GM21619 (cell line): Measurements from ENCODE around the gene CSNK2A1.
"Not testable (repeated sequence)": the region's sequence is repeated elsewhere in the genome, so short reads cannot be mapped to it uniquely, and the experiment has no call there.

ENCODE experiments used
- ATAC-seq: cut with Tn5 transposase; IDR thresholded peaks from one replicate; pipeline ENCODE4 v1.9.1; 2021; ENCODE audit not compliant: unreplicated experiment

The CSNK2A1 gene

DNA sequence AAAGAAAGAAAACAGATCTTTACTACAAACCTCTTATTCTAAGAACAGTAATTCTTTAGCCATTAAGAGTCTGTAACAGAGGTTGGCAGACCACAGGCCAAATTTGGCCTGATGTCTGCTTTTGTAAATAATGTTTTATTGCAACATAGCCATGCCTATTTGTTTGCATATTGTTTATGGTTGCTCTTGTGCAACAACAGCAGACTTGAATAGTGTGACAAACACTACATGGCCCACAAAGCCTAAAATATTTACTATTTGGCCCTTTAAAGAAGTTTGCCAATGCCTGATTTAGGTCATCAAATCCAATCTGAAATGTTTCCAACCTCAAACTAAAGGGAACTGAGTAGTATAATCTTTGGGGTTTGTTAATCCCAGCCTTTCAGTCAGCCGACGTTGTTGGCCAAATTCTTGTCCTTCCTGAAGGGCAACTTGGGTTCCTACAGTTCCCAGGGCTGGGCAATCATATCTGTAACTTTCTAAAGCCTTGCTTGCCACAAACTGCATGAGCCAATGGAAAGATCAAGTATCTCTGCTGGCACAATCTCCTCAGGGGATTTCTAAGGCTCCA is 47.4 kb downstream of the CSNK2A1 start:
- no peak for ATAC-seq

DNA sequence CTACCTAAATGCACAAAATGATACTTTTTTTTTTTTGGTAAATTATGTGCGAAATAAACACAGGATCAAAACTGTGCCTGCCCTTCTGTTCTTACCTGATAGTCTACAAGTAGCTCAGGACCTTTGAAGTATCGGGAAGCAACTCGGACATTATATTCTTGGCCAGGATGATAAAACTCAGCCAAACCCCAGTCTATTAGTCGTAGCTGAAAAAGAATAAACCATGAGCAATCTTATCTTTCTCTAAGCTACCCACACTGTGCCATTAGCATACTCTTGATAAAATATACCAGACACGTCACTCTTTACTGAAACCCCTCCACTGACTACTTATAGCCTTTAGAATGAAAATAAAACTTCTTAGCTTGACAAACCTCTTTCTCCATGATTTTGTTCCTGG is 51.4 kb downstream of the CSNK2A1 start:
- ATAC-seq: no peak

DNA sequence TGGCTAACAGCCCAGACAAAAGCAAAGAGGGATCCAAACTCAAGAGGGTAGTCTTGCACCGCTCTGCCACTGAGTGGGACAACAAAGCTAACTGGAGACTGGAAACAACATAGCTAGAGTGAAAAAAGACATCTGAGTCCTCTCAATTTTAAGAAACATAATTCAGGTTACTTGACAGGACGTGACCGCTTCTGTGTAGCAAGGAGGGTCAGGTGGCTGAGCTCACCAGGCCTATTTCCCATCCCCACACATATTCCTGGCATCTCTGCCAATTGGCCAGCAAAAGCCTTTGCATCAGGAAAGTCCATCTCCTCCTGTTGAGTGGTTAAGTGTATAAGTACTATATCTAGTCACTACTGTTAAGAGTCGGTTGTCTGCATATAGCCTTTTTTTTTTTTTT is 55.9 kb downstream of the CSNK2A1 start:
- ATAC-seq: no peak

DNA sequence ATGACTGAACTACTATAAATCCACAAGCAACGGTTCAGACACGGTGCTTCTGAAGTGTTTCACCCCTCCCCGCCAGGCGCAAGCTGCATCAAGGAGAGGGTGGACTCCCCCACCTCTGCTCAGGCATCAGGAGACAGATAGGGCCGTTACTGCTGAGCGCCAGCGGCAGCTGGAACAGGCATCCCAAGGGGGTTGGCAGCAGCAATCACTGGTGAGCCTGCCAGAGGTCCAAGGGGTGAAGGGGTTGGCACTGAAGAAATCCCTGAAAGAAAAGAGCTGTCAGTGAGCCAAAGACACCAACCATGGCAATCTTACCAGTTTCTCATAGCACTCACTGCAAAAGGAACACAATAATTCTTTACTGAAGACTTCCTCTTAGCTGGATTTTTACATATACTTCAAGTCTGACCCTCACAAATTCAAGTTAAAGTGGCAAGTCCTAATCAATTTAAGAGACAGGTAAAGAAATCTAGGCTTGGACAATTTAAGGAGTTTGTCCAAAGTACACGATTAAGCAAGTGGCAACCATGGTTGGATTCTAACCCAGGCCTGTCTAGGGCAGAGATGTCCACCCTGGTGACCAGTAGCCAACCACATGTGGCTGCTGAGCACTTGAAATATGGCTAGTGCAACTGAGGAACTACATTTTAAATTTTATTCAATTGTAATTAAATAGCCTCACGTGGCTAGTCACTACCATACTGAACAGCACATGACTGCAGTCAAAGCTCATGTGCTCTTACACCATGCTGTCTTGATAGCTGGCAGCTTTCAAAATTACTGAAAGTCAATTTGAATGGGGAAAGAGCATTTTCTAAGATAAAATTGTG is 59.6 kb downstream of the CSNK2A1 start:
- no peak for ATAC-seq

DNA sequence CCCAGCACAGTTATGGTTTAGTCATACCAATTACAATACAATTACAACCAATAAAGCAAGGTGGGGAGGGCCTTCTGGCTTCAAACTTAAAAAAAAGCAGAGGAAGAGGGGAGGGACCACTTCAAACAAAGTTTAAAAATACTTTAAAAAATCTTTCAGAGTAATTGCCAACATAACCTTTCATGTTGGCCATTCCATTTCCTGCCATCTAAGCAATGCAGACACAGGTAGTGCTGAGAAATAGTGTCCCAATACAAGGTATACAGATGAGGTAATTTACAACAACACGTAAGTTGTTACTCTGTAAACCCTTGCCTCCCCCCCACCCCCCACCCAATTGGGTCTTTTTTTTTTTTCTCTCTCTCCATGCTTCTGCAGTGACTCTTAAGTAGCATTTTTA is 62.4 kb downstream of the CSNK2A1 start:
- no peak for ATAC-seq

DNA sequence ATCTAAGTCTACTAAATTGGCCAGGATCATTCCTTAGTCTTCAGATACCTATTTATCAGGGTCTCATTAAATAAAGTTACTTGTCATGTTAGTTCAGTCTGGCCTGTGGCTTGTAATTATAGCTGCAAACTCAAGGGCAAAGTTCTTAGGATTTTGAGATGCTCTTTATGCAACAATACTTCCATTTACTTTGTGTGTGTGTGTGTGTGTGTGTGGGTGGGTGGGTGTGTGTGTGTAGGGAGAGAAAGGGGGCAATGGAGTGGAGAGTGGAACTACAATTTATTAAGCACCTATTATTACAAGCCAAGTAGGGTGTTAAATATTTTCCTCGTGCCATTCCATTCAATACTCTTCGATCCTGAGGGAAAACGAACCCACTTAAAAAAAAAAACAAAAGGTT is 63.5 kb downstream of the CSNK2A1 start:
- no peak for ATAC-seq

DNA sequence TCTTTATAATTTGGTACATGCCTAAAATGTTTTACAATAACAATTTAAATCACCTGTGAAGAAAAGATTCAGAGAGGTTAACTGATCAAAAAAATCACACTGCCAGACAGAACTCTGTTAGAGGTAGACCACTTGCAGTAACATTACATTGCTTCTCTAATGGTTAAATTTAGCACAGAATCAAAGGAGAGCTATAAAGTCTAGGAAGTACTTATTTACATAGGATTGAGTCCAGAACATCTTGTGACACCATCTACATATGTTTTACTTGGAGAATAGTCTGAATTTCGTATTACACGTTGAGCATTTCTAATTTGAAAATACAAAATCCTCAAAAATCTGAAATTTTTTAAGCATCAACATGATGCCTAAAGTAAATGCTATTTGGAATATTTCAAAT is 64.1 kb downstream of the CSNK2A1 start:
- ATAC-seq: no peak

DNA sequence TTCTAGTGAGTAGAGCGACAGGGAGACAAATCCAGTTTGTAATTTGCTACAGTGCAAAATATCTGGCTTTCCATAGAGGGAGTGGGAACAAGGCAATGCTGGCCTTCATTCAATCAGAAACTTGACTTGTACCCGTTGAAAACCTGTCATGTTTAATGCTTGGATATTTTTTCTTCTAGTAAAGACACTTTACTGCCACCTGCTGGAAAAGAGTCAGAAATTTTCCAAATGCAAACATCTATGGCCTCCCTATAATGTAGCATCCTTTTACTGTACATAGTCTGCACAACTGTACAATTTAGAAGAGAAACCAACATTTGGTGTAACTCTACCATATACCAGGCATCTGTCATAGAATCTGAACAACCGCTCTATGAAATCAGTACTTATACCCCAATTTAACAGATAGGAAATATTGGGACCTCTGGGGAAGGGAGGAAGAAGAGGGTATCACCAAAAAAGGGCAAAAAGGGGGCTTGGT is 64.6 kb downstream of the CSNK2A1 start:
- ATAC-seq: no peak

DNA sequence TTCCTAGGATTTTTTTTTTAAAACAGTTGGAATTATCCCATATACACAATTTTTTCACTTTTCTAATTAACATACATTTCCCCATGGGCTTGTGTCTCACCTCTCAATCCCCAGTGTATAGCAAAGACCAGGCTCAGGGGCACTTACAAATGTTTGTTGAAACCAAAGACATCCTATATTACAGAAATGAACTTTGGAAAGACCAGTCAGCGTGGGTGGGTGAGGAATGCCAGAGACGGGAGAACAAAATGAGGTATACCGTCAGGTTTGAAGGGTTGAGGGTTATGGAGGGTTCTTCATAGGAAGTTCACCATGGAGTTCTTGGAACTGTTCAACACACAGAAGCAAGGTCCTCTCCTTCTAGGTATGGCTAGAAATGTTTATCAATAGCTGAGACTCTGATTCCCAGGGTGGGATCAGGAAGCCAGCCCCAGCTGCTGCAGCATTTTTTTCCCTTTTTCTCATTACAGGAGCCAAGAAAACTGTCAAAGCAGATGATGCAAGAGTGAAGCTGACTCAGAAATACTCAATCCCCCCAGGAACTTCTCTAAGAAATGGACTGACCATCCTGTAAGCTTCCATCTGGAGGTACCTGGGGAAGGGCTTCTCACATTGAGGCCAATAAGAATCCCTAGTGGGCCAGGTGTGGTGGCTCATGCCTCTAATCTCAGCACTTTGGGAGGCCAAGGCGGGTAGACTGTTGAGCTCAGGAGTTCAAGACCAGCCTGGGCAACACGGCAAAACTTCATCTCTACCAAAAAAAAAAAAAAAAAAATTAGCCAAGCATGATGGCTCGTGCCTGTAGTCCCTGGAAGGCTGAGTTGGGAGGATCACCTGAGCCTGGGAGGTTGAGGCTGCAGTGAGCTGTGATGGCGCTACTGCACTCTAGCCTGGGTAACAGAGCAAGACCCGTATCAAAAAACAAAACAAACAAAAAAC is 65.3 kb downstream of the CSNK2A1 start:
- ATAC-seq: no peak

DNA sequence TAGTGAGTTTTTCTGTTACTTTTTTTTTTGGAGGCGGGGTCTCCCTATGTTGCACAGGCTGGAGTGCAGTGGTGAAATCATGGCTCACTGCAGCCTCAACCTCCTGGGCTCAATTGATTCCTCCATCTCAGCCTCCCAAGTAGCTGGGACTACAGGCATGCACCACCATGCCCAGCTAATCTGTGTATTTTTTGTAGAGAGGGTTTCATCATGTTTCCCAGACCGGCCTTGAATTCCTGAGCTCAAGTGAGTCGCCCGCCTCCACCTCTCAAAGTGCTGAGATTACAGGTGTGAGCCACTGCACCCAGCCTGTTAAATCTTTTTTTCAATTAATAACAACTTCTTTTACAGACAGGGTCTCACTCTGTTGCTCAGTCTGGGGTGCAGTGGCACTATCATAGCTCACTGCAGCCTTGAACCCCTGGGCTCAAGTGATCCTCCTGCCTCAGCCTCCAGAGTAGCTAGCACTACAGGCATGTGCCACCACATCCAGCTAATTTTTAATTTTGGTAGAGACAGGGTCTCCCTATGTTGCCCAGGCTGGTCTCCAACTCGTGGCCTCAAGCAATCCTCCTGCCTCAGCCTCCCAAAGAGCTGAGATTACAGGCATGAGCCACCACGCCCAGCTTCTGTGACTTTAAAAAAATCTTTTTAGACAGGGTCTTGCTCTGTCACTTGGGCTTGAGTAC is 66.9 kb downstream of the CSNK2A1 start:
- ATAC-seq: not testable (repeated sequence)

DNA sequence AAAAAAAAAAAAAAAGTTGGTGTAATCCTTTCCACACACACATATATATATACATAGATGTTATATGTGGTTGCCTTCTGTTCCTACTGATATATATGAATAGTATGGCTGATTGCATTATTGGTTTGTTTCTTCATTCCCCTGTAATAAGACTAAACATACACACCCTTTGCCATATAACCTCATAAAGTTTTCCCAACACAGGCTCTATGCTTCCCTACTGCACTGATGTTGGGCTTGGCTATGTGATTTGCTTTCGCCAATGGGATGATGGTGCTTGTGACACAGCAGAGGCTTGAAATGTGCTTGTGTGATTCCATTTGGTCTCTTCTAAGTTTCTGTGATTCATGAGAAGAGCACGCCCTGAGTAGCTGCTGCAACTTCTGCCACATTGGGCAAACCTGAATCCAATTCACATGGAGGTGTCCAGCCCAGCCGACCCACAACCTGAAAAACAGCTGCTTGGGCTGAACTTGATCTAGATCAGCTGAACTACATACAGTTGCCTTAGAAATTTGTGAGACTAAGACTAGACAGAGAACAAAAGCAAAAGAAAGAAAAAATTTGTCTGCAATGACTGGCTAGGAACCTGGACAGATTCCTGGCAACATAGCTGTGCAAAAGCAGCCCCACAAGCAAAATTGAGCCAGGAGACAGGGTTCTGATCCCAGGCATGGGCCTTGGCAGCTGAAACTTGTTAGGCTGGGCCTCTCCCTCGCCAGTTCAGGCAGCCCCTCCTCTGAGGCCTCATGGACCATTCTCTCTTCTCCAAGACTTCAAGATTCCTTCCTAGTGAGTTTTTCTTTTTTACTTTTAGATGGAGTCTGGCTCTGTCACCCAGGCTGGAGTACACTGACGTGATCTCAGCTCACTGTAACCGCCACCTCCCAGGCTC is 67.9 kb downstream of the CSNK2A1 start:
- no peak for ATAC-seq

DNA sequence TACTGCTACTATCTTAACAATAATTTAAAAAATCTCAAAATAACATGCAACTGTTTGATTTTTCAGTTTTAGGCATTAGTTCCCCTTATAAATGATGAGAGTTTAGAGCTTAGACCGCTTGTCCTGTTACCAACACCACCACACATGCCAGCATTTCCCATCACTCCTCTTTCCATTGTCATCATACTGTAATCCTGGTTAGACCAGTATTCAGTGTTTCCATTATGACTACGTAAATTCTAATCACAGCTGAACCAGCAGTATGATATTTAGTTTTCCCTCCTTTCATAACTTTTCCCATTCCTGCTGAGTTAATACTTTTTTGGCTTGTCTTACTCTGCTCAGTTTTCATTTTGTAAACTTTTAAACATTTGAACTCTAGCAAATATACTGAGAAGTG is 69.0 kb downstream of the CSNK2A1 start:
- ATAC-seq: no peak

DNA sequence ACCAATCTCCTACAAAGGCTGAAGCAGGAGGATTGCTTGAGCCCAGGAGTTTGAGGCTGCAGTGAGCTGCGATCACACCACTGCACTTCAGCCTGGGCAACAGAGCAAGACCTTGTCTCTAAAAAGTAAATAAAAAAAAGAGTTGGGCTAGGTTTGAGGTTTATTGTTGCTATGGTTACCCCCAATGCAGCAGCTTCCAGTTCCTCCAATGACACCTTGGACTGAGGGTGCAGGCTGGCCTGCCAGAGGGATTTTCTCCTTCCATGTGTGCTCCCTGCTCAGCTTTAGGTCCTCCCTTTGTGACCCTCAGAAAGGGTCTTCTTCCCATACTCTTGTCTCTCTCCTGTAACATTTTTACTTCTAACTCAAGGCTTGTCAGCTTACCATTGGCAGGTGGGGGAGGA is 70.7 kb downstream of the CSNK2A1 start:
- no peak for ATAC-seq

DNA sequence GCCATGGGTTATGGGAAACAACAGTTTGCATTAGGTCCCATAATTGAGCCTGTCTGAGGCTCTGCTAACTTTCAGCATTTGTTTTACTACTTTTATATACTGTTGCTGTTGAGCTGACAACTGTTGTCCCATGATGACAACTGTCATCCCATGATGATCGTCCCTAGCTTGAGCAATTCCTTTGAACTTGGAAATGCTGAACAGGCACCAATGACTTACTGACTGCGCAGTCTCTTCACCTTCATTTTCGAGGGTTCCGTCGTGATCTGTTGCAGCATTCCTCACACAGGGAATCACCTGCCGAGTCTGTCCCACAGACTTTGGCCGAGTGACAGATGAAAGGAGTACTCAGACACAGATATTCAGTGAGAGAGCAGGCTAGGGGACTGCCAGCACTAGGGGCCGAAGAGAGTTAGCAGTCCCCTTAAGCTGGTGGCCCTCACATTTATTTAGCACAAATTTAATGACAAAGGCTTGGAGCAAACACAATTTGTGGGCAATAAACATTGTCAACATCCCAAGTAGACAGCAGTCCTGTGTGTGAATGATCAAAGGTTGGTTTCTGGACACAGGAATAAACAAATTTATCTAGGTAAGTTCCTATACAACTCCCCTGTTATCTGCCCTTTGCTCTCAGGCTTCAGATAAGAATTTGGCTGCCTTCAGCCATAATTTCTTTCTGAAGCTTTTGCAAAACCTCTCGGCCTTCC is 71.3 kb downstream of the CSNK2A1 start:
- no peak for ATAC-seq

DNA sequence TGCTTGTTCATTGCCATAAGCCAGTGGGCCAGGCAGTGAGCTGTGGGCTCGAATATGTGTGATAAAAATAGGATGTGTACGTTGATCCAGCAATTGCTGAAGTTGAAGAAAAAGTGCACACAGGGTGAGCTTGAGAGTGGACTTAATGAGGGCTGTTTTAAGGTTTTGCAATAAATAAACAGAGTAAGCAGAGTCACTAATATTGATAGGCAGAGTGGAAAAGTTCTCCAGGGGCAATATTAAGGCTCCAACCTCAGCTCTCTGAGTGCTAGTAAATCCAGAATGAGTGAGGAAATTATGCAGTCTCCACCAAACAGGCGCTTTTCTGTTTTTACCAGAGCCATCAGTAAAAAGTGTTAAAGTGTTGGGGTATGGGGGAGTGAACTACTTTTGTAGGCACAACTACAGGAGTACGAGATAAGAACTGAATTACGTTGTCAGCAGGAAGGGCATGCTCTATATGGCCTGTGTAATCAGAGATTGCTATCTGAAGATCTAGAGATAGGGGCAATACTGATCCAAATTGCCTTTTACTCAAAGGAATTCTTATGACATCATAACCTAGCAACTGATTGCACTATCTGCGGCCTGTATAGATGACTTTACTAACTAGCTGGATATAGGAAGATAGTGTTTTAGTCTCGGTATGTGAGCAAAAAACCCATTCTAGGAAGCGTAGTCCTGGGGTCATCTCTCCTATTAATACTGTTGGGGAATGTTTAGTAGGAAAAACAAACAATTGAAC is 73.7 kb downstream of the CSNK2A1 start:
- ATAC-seq: no peak

DNA sequence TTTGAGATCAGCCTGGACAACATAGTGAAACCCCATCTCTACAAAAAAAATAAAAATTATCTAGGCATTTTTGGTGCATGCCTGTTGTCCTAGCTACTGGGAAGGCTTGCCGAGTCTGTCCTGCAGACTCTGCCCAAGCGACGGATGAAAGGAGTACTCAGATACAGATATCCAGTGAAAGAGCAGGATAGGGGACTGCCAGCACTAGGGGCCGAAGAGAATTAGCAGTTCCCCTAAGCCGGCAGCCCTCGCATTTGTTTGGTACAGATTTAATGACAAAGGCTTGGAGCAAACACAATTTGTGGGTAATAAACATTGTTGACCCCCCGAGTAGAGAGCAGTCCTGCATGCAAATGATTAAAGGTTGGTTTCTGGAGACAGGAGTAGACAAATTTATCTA is 75.8 kb downstream of the CSNK2A1 start:
- no peak for ATAC-seq

DNA sequence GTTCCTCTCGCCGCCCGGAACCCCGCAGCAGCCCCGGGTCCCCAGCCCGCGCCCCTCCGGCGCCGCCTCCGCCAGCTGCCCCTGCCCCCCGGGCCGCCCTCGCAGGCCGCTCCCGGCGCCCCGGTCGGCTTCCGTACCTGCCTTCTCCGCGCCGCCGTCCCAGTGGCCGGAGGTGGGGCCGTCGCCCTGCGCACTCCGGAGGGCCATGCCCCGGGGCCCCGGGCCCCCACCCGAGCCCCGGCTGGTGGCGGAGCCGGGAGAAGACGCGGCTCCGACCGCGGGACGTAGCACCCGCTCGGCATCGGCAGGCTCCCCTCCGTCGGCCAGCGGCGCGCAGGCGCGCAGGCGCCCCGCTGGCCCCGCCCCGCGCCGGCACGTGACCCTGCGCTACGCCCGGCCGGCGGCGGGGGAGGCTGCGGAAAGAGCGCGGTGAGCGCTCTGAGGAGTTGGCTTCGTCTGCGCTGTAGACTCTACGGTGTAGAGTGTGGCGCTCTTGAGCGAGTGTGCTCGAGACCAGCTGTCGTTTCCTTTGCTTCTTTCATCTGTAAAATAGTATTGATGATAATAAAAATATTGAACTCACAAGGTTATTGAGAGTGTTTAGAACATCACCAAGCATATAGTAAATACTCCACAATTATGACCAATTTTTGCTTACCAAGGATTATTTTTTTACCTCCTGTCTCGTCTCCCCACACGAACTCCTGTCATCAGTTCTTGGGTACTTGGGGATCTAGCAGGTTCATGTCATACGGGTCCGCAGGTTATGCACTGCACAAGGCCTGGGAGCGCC is 81.2 kb downstream of the CSNK2A1 start, which contains the start of gene TBC1D20:
TSS of gene TBC1D20 (minus strand) at position 335 of the 793 bp plus-strand sequence. CDS start at position 207, 128 bp downstream.
- ATAC-seq: peak; percentile 94
